KBM-7 (cell line): ENCODE data around the gene DOCK3.
"Not testable (repeated sequence)": the region's sequence is repeated elsewhere in the genome, so short reads cannot be mapped to it uniquely, and the experiment has no call there.

Experiments used
- DNase-seq: peaks from one replicate; pipeline ENCODE4 v3.0.0-alpha.2; 2015
- in situ Hi-C: fragments of 300-500 bp; cut with MboI; formaldehyde crosslinking; loops from 2 replicates; pipeline ENCODE4 v1.14.3; 2020; ENCODE audit warnings: low sequenced_read_pairs, low pct_unique_long_range_greater_than_20kb, mixed read lengths

The DOCK3 gene

GRCh38 chr3:51224843-51225242, 550.1 kb downstream of the DOCK3 start:
- no peak for DNase-seq
- in situ Hi-C loops, result no loop called here

- no peak for DNase-seq
- in situ Hi-C loops, result no loop called here
Observed at GRCh38 chr3:51242939-51243338, 568.2 kb downstream of the DOCK3 start.

- DNase-seq, result peak; percentile 72
- in situ Hi-C loops, result no loop called here
Observed at GRCh38 chr3:51243924-51244323, 569.2 kb downstream of the DOCK3 start.

- DNase-seq, result no peak
- in situ Hi-C loops, result no loop called here
Observed at GRCh38 chr3:51245867-51246266, 571.1 kb downstream of the DOCK3 start.

- no peak for DNase-seq
- in situ Hi-C loops, result no loop called here
Observed at GRCh38 chr3:51257870-51258269, 583.1 kb downstream of the DOCK3 start.

- in situ Hi-C loops, DNase-seq: not testable (repeated sequence)
Observed at GRCh38 chr3:51264166-51264565, 589.4 kb downstream of the DOCK3 start.

- in situ Hi-C loops, result no loop called here
- no peak for DNase-seq
Observed at GRCh38 chr3:51268132-51268531, 593.4 kb downstream of the DOCK3 start.

GRCh38 chr3:51269466-51269865, 594.7 kb downstream of the DOCK3 start:
- no peak for DNase-seq
- in situ Hi-C loops, result no loop called here

GRCh38 chr3:51270559-51270958, 595.8 kb downstream of the DOCK3 start:
- in situ Hi-C loops, result no loop called here

GRCh38 chr3:51271172-51271571, 596.4 kb downstream of the DOCK3 start:
- in situ Hi-C loops, result no loop called here
- no peak for DNase-seq

More at GRCh38 chr3:51270559-51270958, 595.8 kb downstream of the DOCK3 start:
- no peak for DNase-seq

GRCh38 chr3:51274052-51274451, 599.3 kb downstream of the DOCK3 start:
- DNase-seq, result no peak
- in situ Hi-C loops, result no loop called here

GRCh38 chr3:51275111-51275805, 600.5 kb downstream of the DOCK3 start:
- in situ Hi-C loops, result no loop called here
- no peak for DNase-seq

GRCh38 chr3:51276046-51276445, 601.3 kb downstream of the DOCK3 start:
- in situ Hi-C loops, result no loop called here
- DNase-seq, result no peak

GRCh38 chr3:51279448-51279847, 604.7 kb downstream of the DOCK3 start:
- DNase-seq, result no peak
- in situ Hi-C loops, result no loop called here

GRCh38 chr3:51280176-51280575, 605.4 kb downstream of the DOCK3 start:
- in situ Hi-C loops, result no loop called here
- DNase-seq, result no peak

GRCh38 chr3:51282931-51283330, 608.2 kb downstream of the DOCK3 start:
- in situ Hi-C loops, result no loop called here
- DNase-seq, result no peak

- in situ Hi-C loops, result no loop called here
- DNase-seq, result no peak
Observed at GRCh38 chr3:51283421-51283820, 608.7 kb downstream of the DOCK3 start.

GRCh38 chr3:51295625-51296024, 620.9 kb downstream of the DOCK3 start:
- DNase-seq, result no peak
- in situ Hi-C loops, result no loop called here

GRCh38 chr3:51297333-51297732, 622.6 kb downstream of the DOCK3 start:
- DNase-seq, result no peak
- in situ Hi-C loops, result no loop called here

- no peak for DNase-seq
- in situ Hi-C loops, result no loop called here
Observed at GRCh38 chr3:51304230-51304629, 629.5 kb downstream of the DOCK3 start.

- no peak for DNase-seq
- in situ Hi-C loops, result no loop called here
Observed at GRCh38 chr3:51306093-51306492, 631.4 kb downstream of the DOCK3 start.
